H1 (cell line): ENCODE results near the gene ST14. TPM values are rescaled to one million over a fixed set of nuclear protein-coding genes. Genes with fewer than 3 reads are reported as not detected.

Experiments
- CHD7 ChIP-seq: fragments of 300-600 bp; sonication (generic); IDR thresholded peaks from 2 replicates; pipeline ENCODE4 v1.7.1; 2012; ENCODE audit warnings: low read length, moderate library complexity, mild to moderate bottlenecking, inconsistent platforms; ENCODE audit not compliant: insufficient replicate concordance
- EGR1 ChIP-seq: IDR thresholded peaks from 2 replicates; pipeline ENCODE4 v1.6.1; 2011; ENCODE audit warnings: low read depth, low read length, borderline replicate concordance
- RBBP5 ChIP-seq: IDR thresholded peaks from 2 replicates; pipeline ENCODE4 v1.7.1; 2012; ENCODE audit warnings: low read depth, mild to moderate bottlenecking, inconsistent platforms, low read length, moderate library complexity, borderline replicate concordance
- RNF2 ChIP-seq: fragments of 200-900, 300-1000 bp; sonication (generic); IDR thresholded peaks from 2 replicates; pipeline ENCODE4 v1.7.1; 2016; ENCODE audit warnings: borderline replicate concordance, low read depth, mild to moderate bottlenecking, antibody characterized with exemption, low read length; ENCODE audit not compliant: poor library complexity, severe bottlenecking; ENCODE audit errors: missing control alignments
- SAP30 ChIP-seq: fragments of 300-600 bp; sonication (generic); IDR thresholded peaks from 2 replicates; pipeline ENCODE4 v1.7.1; 2012; ENCODE audit warnings: low read length, moderate library complexity, mild to moderate bottlenecking, inconsistent platforms; ENCODE audit not compliant: insufficient read depth, insufficient replicate concordance
- SIRT6 ChIP-seq: IDR thresholded peaks from one replicate; pipeline ENCODE4 v1.7.1; 2012; ENCODE audit warnings: low read length, inconsistent platforms
- SP4 ChIP-seq: IDR thresholded peaks from 2 replicates; pipeline ENCODE4 v1.6.1; 2012; ENCODE audit warnings: low read length, inconsistent platforms
- TCF12 ChIP-seq: IDR thresholded peaks from 2 replicates; pipeline ENCODE4 v1.6.1; 2011; ENCODE audit warnings: low read depth, mild to moderate bottlenecking, low read length
- polyA plus RNA-seq, 7 experiments: library from polyadenylated mRNA; depleted of rRNA in 3 of 7; stranded (reverse) in 5 of 7; unstranded in 2 of 7; fragments of >200 nt in 5 of 7; fragments of 200-250 nt in 2 of 7; gene quantifications; 1 replicate in 5 of 7; 2 replicates in 1 of 7; 4 replicates in 1 of 7; pipeline versions ENCODE4 v1.2.1 to v1.2.3, GENCODE V29; 2011 to 2013; ENCODE audit warnings: missing spikeins in 2 of 7, mixed read lengths in 2 of 7
- total RNA-seq: library from RNA; stranded (reverse); fragmentation: NEBNext Ultra II Directional; extraction: Animal tissue kit (Norgen Biotek cat#: 25700); gene quantifications from 2 replicates; pipeline ENCODE4 v1.2.1, GENCODE V29; 2021

Gene ST14
- total and polyA plus RNA-seq, 2 of the 8 experiments (the other 6 are each of a cell fraction or from before 2014, with no cell fraction given) = 22.4 to 24.9 TPM

- no peak for TF ChIP-seq CHD7
- no peak for TF ChIP-seq SP4
- TF ChIP-seq RNF2 = no peak
- no peak for TF ChIP-seq TCF12
- TF ChIP-seq EGR1 = no peak
- no peak for TF ChIP-seq RBBP5
- no peak for TF ChIP-seq SIRT6
- TF ChIP-seq SAP30 = no peak
These were observed 50.6 kb downstream of the ST14 start (continued) for GRCh38 chr11:130209954-130210854.
